K562 (cell line): ENCODE data around the gene CMBL.

Source experiments
- ATF7 ChIP-seq: fragments of 450-650 bp; IDR thresholded peaks from 2 replicates; pipeline ENCODE4 v1.7.1; 2014; ENCODE audit warnings: mild to moderate bottlenecking, moderate library complexity
- GATA2 ChIP-seq: sonication (generic); formaldehyde crosslinking; IDR thresholded peaks from 2 replicates; pipeline ENCODE4 v1.4.0; 2020; ENCODE audit warnings: mild to moderate bottlenecking, missing genetic modification reagents
- HNRNPH1 ChIP-seq: fragments of 200-400 bp; formaldehyde crosslinking; optimal IDR thresholded peaks from 2 replicates; pipeline ENCODE3; 2017; ENCODE audit warnings: low read depth, mild to moderate bottlenecking, low read length, moderate library complexity
- MAFK ChIP-seq: IDR thresholded peaks from 2 replicates; pipeline ENCODE4 v1.6.1; 2011; ENCODE audit warnings: low read length, improper control_type of control experiment
- NCOR1 ChIP-seq: fragments of 450-650 bp; IDR thresholded peaks from 2 replicates; pipeline ENCODE4 v1.6.1; 2016; ENCODE audit warnings: mild to moderate bottlenecking, moderate library complexity
- RAD21 ChIP-seq, 2 experiments: fragments of 250-450 bp in 1 of 2; fragments of 450-650 bp in 1 of 2; sonication (Bioruptor Pico) in 1 of 2; formaldehyde crosslinking in 1 of 2; IDR thresholded peaks in 1 of 2; conservative IDR thresholded peaks in 1 of 2; 2 replicates each; pipeline versions ENCODE4 v1.4.0 to v1.8.0; 2020 to 2022; ENCODE audit warnings: mild to moderate bottlenecking in 2 of 2, moderate library complexity in 1 of 2
- TAF1 ChIP-seq: IDR thresholded peaks from 2 replicates; pipeline ENCODE4 v1.6.1; 2011; ENCODE audit warnings: mild to moderate bottlenecking, low read length, moderate library complexity; ENCODE audit not compliant: insufficient read depth, control insufficient read depth, severe bottlenecking; ENCODE audit errors: extremely low read depth
- THRAP3 ChIP-seq: fragments of 450-650 bp; IDR thresholded peaks from 2 replicates; pipeline ENCODE4 v1.6.1; 2016; ENCODE audit warnings: mild to moderate bottlenecking, inconsistent platforms, borderline replicate concordance
- ZFP36 ChIP-seq: fragments of 150-350 bp; IDR thresholded peaks from 2 replicates; pipeline ENCODE4 v1.6.1; 2018; ENCODE audit warnings: low read length, low read depth; ENCODE audit not compliant: partially characterized antibody
- TF ChIP-seq, protein P1 (sequence below): sonication (generic); formaldehyde crosslinking; IDR thresholded peaks from 2 replicates; pipeline ENCODE4 v1.4.0; 2020; ENCODE audit warnings: mild to moderate bottlenecking, missing genetic modification reagents
- TF ChIP-seq, protein P2 (sequence below), 2 experiments: fragments of 450-650 bp; formaldehyde crosslinking in 1 of 2; IDR thresholded peaks; 2 replicates each; pipeline versions ENCODE4 v1.4.0 to v1.6.1; 2014 to 2020; ENCODE audit warnings: mild to moderate bottlenecking in 2 of 2, borderline replicate concordance in 1 of 2, low read depth in 1 of 2
- TF ChIP-seq, protein P3 (sequence below), 2 experiments: fragments of 150-350 bp in 1 of 2; IDR thresholded peaks; 2 replicates each; pipeline ENCODE4 v1.6.1; 2012 to 2016; ENCODE audit warnings: low read depth in 2 of 2, low read length in 2 of 2, mild to moderate bottlenecking in 1 of 2, moderate library complexity in 1 of 2
- TF ChIP-seq, protein P4 (sequence below), 3 experiments: IDR thresholded peaks in 2 of 3; conservative IDR thresholded peaks in 1 of 3; 2 replicates each; pipeline ENCODE4 v1.5.1; 2011 to 2012; ENCODE audit warnings: low read length in 3 of 3, mild to moderate bottlenecking in 3 of 3, control low read depth in 2 of 3, improper control_type of control experiment in 1 of 3, inconsistent platforms in 1 of 3, low read depth in 1 of 3, mixed read lengths in 1 of 3, moderate library complexity in 1 of 3; ENCODE audit not compliant: insufficient read depth in 2 of 3

DNA sequence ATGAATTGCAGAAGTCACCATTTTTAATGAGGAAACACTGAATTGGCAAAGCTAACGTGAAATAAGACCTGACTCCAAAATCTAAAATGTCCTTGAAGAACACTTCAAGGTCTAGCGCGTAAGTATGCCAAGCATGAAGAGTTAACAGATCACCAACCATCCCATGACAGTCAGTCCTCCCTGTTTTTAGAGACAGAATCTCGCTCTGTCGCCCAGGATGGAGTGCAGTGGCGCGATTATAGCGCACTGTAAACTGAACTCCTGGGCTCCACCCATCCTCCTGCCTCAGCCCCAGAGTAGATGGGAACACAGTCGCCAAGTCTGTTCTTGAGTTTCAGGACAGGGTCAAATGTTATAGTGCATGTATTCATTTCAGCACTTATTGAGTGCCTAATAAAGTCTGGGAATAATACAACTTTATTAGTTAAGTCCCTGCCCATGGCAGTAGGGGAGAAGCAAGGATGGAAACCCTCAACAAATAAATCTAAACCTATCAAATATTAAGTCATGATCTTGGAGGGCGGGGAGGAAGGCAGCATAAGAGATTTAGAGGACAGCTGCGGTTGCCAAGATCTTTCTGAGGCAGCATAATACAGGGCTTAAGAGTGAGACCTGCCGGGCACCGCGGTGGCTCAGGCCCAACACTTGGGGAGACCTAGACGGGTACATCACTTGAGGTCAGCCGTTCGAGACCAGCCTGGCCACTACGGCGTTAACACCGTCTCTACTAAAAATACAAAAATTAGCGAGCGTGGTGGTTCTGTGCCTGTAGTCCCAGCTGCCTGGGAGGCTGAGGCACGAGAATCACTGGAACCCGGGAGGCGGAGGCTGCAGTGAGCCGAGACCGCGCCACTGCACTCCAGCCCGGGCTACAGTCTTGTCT lies 59.1 kb downstream of the CMBL start:
- TF ChIP-seq, protein P1, sequence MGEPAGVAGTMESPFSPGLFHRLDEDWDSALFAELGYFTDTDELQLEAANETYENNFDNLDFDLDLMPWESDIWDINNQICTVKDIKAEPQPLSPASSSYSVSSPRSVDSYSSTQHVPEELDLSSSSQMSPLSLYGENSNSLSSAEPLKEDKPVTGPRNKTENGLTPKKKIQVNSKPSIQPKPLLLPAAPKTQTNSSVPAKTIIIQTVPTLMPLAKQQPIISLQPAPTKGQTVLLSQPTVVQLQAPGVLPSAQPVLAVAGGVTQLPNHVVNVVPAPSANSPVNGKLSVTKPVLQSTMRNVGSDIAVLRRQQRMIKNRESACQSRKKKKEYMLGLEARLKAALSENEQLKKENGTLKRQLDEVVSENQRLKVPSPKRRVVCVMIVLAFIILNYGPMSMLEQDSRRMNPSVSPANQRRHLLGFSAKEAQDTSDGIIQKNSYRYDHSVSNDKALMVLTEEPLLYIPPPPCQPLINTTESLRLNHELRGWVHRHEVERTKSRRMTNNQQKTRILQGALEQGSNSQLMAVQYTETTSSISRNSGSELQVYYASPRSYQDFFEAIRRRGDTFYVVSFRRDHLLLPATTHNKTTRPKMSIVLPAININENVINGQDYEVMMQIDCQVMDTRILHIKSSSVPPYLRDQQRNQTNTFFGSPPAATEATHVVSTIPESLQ (CRISPR knock-in tag) = no peak
- TF ChIP-seq, protein P2, sequence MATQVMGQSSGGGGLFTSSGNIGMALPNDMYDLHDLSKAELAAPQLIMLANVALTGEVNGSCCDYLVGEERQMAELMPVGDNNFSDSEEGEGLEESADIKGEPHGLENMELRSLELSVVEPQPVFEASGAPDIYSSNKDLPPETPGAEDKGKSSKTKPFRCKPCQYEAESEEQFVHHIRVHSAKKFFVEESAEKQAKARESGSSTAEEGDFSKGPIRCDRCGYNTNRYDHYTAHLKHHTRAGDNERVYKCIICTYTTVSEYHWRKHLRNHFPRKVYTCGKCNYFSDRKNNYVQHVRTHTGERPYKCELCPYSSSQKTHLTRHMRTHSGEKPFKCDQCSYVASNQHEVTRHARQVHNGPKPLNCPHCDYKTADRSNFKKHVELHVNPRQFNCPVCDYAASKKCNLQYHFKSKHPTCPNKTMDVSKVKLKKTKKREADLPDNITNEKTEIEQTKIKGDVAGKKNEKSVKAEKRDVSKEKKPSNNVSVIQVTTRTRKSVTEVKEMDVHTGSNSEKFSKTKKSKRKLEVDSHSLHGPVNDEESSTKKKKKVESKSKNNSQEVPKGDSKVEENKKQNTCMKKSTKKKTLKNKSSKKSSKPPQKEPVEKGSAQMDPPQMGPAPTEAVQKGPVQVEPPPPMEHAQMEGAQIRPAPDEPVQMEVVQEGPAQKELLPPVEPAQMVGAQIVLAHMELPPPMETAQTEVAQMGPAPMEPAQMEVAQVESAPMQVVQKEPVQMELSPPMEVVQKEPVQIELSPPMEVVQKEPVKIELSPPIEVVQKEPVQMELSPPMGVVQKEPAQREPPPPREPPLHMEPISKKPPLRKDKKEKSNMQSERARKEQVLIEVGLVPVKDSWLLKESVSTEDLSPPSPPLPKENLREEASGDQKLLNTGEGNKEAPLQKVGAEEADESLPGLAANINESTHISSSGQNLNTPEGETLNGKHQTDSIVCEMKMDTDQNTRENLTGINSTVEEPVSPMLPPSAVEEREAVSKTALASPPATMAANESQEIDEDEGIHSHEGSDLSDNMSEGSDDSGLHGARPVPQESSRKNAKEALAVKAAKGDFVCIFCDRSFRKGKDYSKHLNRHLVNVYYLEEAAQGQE (IDR thresholded peaks at IDR 0.05; ENCODE audit: borderline replicate concordance) = no peak
- TF ChIP-seq, protein P2 (CRISPR knock-in tag; IDR thresholded peaks at IDR 0.05; ENCODE audit: low read depth) = no peak
- no peak for TF ChIP-seq HNRNPH1
- TF ChIP-seq, protein P3, sequence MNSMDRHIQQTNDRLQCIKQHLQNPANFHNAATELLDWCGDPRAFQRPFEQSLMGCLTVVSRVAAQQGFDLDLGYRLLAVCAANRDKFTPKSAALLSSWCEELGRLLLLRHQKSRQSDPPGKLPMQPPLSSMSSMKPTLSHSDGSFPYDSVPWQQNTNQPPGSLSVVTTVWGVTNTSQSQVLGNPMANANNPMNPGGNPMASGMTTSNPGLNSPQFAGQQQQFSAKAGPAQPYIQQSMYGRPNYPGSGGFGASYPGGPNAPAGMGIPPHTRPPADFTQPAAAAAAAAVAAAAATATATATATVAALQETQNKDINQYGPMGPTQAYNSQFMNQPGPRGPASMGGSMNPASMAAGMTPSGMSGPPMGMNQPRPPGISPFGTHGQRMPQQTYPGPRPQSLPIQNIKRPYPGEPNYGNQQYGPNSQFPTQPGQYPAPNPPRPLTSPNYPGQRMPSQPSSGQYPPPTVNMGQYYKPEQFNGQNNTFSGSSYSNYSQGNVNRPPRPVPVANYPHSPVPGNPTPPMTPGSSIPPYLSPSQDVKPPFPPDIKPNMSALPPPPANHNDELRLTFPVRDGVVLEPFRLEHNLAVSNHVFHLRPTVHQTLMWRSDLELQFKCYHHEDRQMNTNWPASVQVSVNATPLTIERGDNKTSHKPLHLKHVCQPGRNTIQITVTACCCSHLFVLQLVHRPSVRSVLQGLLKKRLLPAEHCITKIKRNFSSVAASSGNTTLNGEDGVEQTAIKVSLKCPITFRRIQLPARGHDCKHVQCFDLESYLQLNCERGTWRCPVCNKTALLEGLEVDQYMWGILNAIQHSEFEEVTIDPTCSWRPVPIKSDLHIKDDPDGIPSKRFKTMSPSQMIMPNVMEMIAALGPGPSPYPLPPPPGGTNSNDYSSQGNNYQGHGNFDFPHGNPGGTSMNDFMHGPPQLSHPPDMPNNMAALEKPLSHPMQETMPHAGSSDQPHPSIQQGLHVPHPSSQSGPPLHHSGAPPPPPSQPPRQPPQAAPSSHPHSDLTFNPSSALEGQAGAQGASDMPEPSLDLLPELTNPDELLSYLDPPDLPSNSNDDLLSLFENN (IDR thresholded peaks at IDR 0.05; ENCODE audit: low read depth in 2 of 2, low read length in 2 of 2) = no peak
- TF ChIP-seq NCOR1 = no peak
- no peak for TF ChIP-seq GATA2 (CRISPR knock-in tag)
- TF ChIP-seq, protein P4, sequence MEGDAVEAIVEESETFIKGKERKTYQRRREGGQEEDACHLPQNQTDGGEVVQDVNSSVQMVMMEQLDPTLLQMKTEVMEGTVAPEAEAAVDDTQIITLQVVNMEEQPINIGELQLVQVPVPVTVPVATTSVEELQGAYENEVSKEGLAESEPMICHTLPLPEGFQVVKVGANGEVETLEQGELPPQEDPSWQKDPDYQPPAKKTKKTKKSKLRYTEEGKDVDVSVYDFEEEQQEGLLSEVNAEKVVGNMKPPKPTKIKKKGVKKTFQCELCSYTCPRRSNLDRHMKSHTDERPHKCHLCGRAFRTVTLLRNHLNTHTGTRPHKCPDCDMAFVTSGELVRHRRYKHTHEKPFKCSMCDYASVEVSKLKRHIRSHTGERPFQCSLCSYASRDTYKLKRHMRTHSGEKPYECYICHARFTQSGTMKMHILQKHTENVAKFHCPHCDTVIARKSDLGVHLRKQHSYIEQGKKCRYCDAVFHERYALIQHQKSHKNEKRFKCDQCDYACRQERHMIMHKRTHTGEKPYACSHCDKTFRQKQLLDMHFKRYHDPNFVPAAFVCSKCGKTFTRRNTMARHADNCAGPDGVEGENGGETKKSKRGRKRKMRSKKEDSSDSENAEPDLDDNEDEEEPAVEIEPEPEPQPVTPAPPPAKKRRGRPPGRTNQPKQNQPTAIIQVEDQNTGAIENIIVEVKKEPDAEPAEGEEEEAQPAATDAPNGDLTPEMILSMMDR (IDR thresholded peaks at IDR 0.05 in 2 of 3, conservative IDR thresholded peaks at IDR 0.05 in 1 of 3; ENCODE audit: insufficient read depth in 2 of 3, low read depth in 1 of 3, low read length in 3 of 3) = no peak
- TF ChIP-seq TAF1 = no peak
- no peak for TF ChIP-seq ZFP36
- TF ChIP-seq ATF7 = no peak
- no peak for TF ChIP-seq THRAP3
- TF ChIP-seq RAD21 (CRISPR knock-in tag; conservative IDR thresholded peaks at IDR 0.05 in 1 of 2, IDR thresholded peaks at IDR 0.05 in 1 of 2) = no peak
- TF ChIP-seq MAFK = no peak
